K562 (cell line): ENCODE results near the gene C17orf50. TPM values are rescaled to one million over a fixed set of nuclear protein-coding genes. Genes with fewer than 3 reads are reported as not detected.

Experiments
- ATAC-seq: fragments of 200-7000 bp; cut with Tn5 transposase; 3 replicates; pipeline ENCODE4 v1.9.1; 2020; ENCODE audit warnings: moderate library complexity
- BruUV-seq: library from RNA; stranded (reverse); fragments of 400-500 nt; replicated peaks from 2 replicates; lab custom pipeline; 2021; lab: Mats Ljungman, UMichigan
- CTCF ChIA-PET: fragments of 300-600 bp; formaldehyde crosslinking; extraction: SDS; loops from one replicate; lab custom pipeline; 2021; ENCODE audit warnings: low intra/inter-chr PET ratio; lab: Yijun Ruan, JAX
- POLR2A ChIA-PET: fragments of 300-600, 350-650 bp; sonication (Branson Sonifier 250); formaldehyde crosslinking; extraction: SDS; loops from one replicate; lab custom pipeline; 2021; ENCODE audit warnings: antibody characterized with exemption, inconsistent platforms; lab: Yijun Ruan, JAX
- DNase-seq, 4 experiments: peaks; one replicate each; pipeline versions ENCODE4 v3.0.0 to v3.0.0-alpha.2; 2011 to 2018; ENCODE audit warnings: low spot score in 3 of 4, mixed read lengths in 3 of 4; ENCODE audit errors: extremely low read depth in 1 of 4
- FAIRE-seq: peaks from 2 replicates; lab custom pipeline; 2011; peaks lifted over from hg19 to GRCh38; lab: Jason Lieb, UNC
- H2AFZ ChIP-seq: 2 replicates; pipeline ENCODE4 v1.6.0; 2011; ENCODE audit warnings: low read depth, low read length, control low read depth, inconsistent platforms
- H3K27ac ChIP-seq: fragments of 200-600 bp; 3 replicates; pipeline ENCODE4 v1.8.0; 2011; ENCODE audit warnings: low read depth, mild to moderate bottlenecking, control low read depth, inconsistent platforms, low read length, moderate library complexity, mixed read lengths; ENCODE audit errors: extremely low read depth
- H3K27me3 ChIP-seq, 2 experiments: fragments of 300-600 bp in 1 of 2; 2 replicates in 1 of 2; 3 replicates in 1 of 2; pipeline versions ENCODE4 v1.6.0 to v1.8.0; 2011; ENCODE audit warnings: inconsistent platforms in 2 of 2, low read length in 2 of 2, mild to moderate bottlenecking in 1 of 2, mixed read lengths in 1 of 2, moderate library complexity in 1 of 2; ENCODE audit not compliant: control insufficient read depth in 2 of 2, insufficient read depth in 2 of 2
- H3K36me3 ChIP-seq: fragments of 300-600 bp; 3 replicates; pipeline ENCODE4 v1.8.0; 2011; ENCODE audit warnings: mild to moderate bottlenecking, low read length, inconsistent platforms; ENCODE audit not compliant: control insufficient read depth, insufficient read depth
- H3K4me1 ChIP-seq, 2 experiments: fragments of 200-600 bp in 1 of 2; replicated peaks in 1 of 2; 2 replicates in 1 of 2; 3 replicates in 1 of 2; pipeline versions ENCODE4 v1.5.1 to v1.8.0; 2011; ENCODE audit warnings: inconsistent platforms in 2 of 2, low read length in 2 of 2, mild to moderate bottlenecking in 1 of 2, mixed read lengths in 1 of 2, moderate library complexity in 1 of 2; ENCODE audit not compliant: control insufficient read depth in 2 of 2, insufficient read depth in 2 of 2
- H3K4me2 ChIP-seq: 2 replicates; pipeline ENCODE4 v1.6.1; 2011; ENCODE audit warnings: low read length, control low read depth, inconsistent platforms, mixed read lengths; ENCODE audit not compliant: insufficient read depth
- H3K4me3 ChIP-seq: fragments of 200-600 bp; sonication (generic), shearing (Covaris generic); 2 replicates; pipeline ENCODE4 v1.5.1; 2016; ENCODE audit warnings: control low read depth, inconsistent platforms
- H3K79me2 ChIP-seq: fragments of 200-600 bp; 3 replicates; pipeline ENCODE4 v1.8.0; 2011; ENCODE audit warnings: low read length, inconsistent platforms; ENCODE audit not compliant: control insufficient read depth, insufficient read depth
- H3K9ac ChIP-seq, 2 experiments: 2 replicates each; pipeline versions ENCODE4 v1.6.0 to v1.6.1; 2011; ENCODE audit warnings: low read depth in 2 of 2, low read length in 2 of 2, control low read depth in 1 of 2, inconsistent platforms in 1 of 2, mild to moderate bottlenecking in 1 of 2, mixed read lengths in 1 of 2; ENCODE audit not compliant: insufficient read depth in 1 of 2
- H3K9me1 ChIP-seq: one replicate; pipeline ENCODE4 v1.6.0; 2011; ENCODE audit warnings: inconsistent platforms, mild to moderate bottlenecking, low read length, moderate library complexity; ENCODE audit not compliant: control insufficient read depth, insufficient read depth
- H3K9me3 ChIP-seq: replicated peaks from 2 replicates; pipeline ENCODE4 v1.5.1; 2011; ENCODE audit warnings: low read depth, low read length, inconsistent platforms; ENCODE audit not compliant: control insufficient read depth, insufficient read depth
- H4K20me1 ChIP-seq: replicated peaks from 2 replicates; pipeline ENCODE4 v1.6.1; 2011; ENCODE audit warnings: low read length, inconsistent platforms, mixed read lengths; ENCODE audit not compliant: control insufficient read depth, insufficient read depth
- CREB3 ChIP-seq: fragments of 450-650 bp; conservative IDR thresholded peaks from 2 replicates; pipeline ENCODE4 v1.6.1; 2016; ENCODE audit warnings: missing genetic modification characterization, low read depth, mild to moderate bottlenecking, missing compliant biosample characterization, moderate library complexity
- KLF1 ChIP-seq: fragments of 450-650 bp; IDR thresholded peaks from 2 replicates; pipeline ENCODE4 v1.6.1; 2016; ENCODE audit warnings: missing genetic modification characterization, missing compliant biosample characterization
- LCOR ChIP-seq: sonication (generic); formaldehyde crosslinking; IDR thresholded peaks from 2 replicates; pipeline ENCODE4 v1.8.0; 2022; ENCODE audit warnings: mild to moderate bottlenecking, missing genetic modification reagents
- PTBP1 ChIP-seq: fragments of 200-400 bp; formaldehyde crosslinking; IDR thresholded peaks from 2 replicates; pipeline ENCODE4 v1.6.1; 2017; ENCODE audit warnings: low read depth, low read length
- RBM14 ChIP-seq: fragments of 200-400 bp; formaldehyde crosslinking; IDR thresholded peaks from 2 replicates; pipeline ENCODE4 v1.6.1; 2018; ENCODE audit warnings: low read depth, mild to moderate bottlenecking, low read length, moderate library complexity, borderline replicate concordance; ENCODE audit not compliant: insufficient read depth
- RREB1 ChIP-seq: fragments of 250-450 bp; sonication (Bioruptor Pico); IDR thresholded peaks from 2 replicates; pipeline ENCODE4 v1.4.0; 2020
- ZNF274 ChIP-seq: IDR thresholded peaks from 2 replicates; pipeline ENCODE4 v1.6.1; 2011; ENCODE audit warnings: low read depth, mild to moderate bottlenecking, low read length, moderate library complexity, borderline replicate concordance
- ZZZ3 ChIP-seq: fragments of 450-650 bp; IDR thresholded peaks from 2 replicates; pipeline ENCODE4 v1.6.1; 2016; ENCODE audit warnings: antibody characterized with exemption, mild to moderate bottlenecking, moderate library complexity
- WGBS: fragments of 100-300 bp; shearing (Covaris generic); methylation state at CpG from one replicate; pipeline ENCODE4 v1.1.6; 2016; ENCODE audit warnings: low coverage, mixed read lengths; ENCODE audit not compliant: insufficient coverage; ENCODE audit errors: missing lambda C conversion rate; 5-methylcytosine and 5-hydroxymethylcytosine counted together
- in situ Hi-C: fragments of 300-500 bp; cut with MboI; formaldehyde crosslinking; loops from 4 replicates; pipeline ENCODE4 v1.15.0; 2018; ENCODE audit warnings: inconsistent platforms, mixed read lengths
- intact Hi-C: fragments of 100-400 bp; cut with micrococcal nuclease; formaldehyde crosslinking; loops from 2 replicates; pipeline ENCODE4 v1.14.2; 2022
- polyA plus RNA-seq, 8 experiments: library from polyadenylated mRNA; depleted of rRNA in 4 of 8; stranded (reverse) in 5 of 8; unstranded in 3 of 8; fragments of >200 nt; fragmentation: Nextera tagmentation in 2 of 8; fragmentation: Illumina TruSeq in 1 of 8; extraction: Ambion mirVana in 2 of 8; extraction: Trizol in 1 of 8; gene quantifications; 2 replicates each; pipeline versions ENCODE4 v1.2.1 to v1.2.3, GENCODE V29; 2011 to 2014; ENCODE audit warnings: inconsistent platforms in 1 of 8, missing spikeins in 1 of 8
- total RNA-seq, 7 experiments: library from RNA; depleted of rRNA in 6 of 7; stranded (reverse); fragments of >200 nt in 6 of 7; fragmentation: Illumina TruSeq in 2 of 7; extraction: Trizol in 2 of 7; gene quantifications; 2 replicates each; pipeline versions ENCODE4 v1.2.1 to v1.2.3, GENCODE V29; 2011 to 2021; ENCODE audit warnings: low replicate concordance in 1 of 7
- TF ChIP-seq, protein P1 (sequence below), 2 experiments: IDR thresholded peaks; 2 replicates each; pipeline ENCODE4 v1.6.1; 2012; ENCODE audit warnings: improper control_type of control experiment in 2 of 2, low read depth in 2 of 2, low read length in 2 of 2, borderline replicate concordance in 1 of 2

The C17orf50 gene
- total and polyA plus RNA-seq, 9 of the 15 experiments (the other 6 are each of a cell fraction or from before 2014, with no cell fraction given): not detected

DNA sequence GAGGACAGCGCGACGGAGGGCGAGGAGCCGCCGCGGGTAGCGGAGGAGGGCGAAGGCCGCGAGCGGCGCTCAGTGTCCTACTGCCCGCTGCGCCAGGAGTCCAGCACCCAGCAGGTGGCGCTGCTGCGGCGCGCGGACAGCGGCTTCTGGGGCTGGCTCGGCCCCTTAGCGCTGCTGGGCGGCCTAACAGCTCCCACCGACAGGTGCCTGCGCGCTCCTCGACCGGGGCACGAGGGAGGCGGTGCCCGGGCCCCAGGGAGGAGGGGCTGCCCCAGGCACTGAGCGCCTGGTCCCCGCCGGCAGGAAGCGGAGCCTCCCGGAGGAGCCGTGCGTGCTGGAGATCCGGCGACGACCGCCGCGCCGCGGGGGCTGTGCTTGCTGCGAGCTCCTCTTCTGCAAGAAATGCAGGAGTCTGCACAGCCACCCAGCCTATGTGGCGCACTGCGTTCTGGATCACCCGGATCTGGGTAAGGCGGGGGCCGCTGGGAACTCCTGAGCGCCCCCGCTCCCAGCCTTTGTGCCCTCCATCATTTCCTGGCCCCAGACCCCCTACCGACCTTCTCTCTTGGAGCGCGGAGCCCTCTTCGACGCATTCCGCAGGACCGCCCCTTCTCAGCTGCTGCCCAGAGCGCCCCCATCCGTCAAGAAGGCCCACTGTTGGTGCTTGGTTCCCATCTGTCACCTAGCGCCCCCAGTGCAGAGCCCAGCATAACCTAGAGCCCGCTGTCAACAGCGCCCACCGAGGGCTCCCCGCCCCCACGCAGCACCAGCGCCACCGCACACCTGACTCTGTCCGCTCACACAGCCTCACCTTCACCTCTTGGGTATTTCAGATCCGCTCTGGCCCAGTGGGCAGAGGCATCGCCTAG, 3.7 kb downstream of the C17orf50 start:
- POLR2A ChIA-PET: interaction anchor here (0.6 to 2.3 kb wide), 6 partner anchors 8 to 1344 kb away, joined by 3 to 13 read pairs (median 3); partner anchors contain the start of gene TAF15
- TF ChIP-seq RBM14 (0 out of 2 replicates have a peak, but pooled peaks have one; percentile 34), ZNF274 (no peak), LCOR (CRISPR knock-in tag) (no peak), RREB1 (CRISPR knock-in tag) (no peak), PTBP1 (no peak), CREB3 (tag) (no peak), ZZZ3 (no peak), KLF1 (tag) (no peak)
- TF ChIP-seq, protein P1, sequence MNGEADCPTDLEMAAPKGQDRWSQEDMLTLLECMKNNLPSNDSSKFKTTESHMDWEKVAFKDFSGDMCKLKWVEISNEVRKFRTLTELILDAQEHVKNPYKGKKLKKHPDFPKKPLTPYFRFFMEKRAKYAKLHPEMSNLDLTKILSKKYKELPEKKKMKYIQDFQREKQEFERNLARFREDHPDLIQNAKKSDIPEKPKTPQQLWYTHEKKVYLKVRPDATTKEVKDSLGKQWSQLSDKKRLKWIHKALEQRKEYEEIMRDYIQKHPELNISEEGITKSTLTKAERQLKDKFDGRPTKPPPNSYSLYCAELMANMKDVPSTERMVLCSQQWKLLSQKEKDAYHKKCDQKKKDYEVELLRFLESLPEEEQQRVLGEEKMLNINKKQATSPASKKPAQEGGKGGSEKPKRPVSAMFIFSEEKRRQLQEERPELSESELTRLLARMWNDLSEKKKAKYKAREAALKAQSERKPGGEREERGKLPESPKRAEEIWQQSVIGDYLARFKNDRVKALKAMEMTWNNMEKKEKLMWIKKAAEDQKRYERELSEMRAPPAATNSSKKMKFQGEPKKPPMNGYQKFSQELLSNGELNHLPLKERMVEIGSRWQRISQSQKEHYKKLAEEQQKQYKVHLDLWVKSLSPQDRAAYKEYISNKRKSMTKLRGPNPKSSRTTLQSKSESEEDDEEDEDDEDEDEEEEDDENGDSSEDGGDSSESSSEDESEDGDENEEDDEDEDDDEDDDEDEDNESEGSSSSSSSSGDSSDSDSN (IDR thresholded peaks at IDR 0.05; ENCODE audit: borderline replicate concordance in 1 of 2, low read depth in 2 of 2, low read length in 2 of 2): peak; percentile 98 to 99

More for the DNA sequence above, 3.7 kb downstream of the C17orf50 start:
- H3K9me3 ChIP-seq: no peaks in the 10 kb centered on the region
- H3K36me3 ChIP-seq: no peaks in the 10 kb centered on the region
- DNase-seq (peak; percentile 91 to 94 (median 92)), ATAC-seq (peak; percentile 99), FAIRE-seq (no peak)
- 4% methylated on average over 72 of the region's 75 CpGs for WGBS
- peak overlapping the region; percentile 76 for H3K4me2 ChIP-seq
- peaks cover 0 to 18% of the 10 kb centered on the region in 2 experiments; a peak in 3 of 5 replicates for H3K4me1 ChIP-seq
- peak overlapping the region; percentile 94 for H2AFZ ChIP-seq
- no peaks in the 10 kb centered on the region for H3K79me2 ChIP-seq
- no peak overlapping the region for H3K27ac ChIP-seq
- no TSS peak for BruUV-seq
- no peaks in the 10 kb centered on the region for H4K20me1 ChIP-seq
- CTCF ChIA-PET: interaction anchor here (0.6 to 2.9 kb wide), 6 partner anchors 9 to 245 kb away, joined by 3 to 39 read pairs (median 4); partner anchors contain the start of gene TAF15
- intact Hi-C loops (loop anchor here (1.0 to 10.0 kb wide), 2 partner anchors 40 to 180 kb away; partner anchors contain the start of gene LYZL6), in situ Hi-C loops (no loop called here)
- H3K4me3 ChIP-seq: peak overlapping the region; percentile 45
- H3K27me3 ChIP-seq: peaks cover 32 to 70% of the 10 kb centered on the region in 2 experiments; a peak in 4 of 5 replicates
- H3K9ac ChIP-seq: peak overlapping the region in 1 of 2 experiments; percentile 84; a peak in 2 of 4 replicates
- peaks cover 3% of the 10 kb centered on the region for H3K9me1 ChIP-seq
